Stromal cell of bone marrow (primary cell): ENCODE data around the gene NFIB.

Experiments
- DNase-seq: peaks from one replicate; pipeline ENCODE4 v3.0.0-alpha.2; 2012; ENCODE audit warnings: low read depth

Gene NFIB

DNA sequence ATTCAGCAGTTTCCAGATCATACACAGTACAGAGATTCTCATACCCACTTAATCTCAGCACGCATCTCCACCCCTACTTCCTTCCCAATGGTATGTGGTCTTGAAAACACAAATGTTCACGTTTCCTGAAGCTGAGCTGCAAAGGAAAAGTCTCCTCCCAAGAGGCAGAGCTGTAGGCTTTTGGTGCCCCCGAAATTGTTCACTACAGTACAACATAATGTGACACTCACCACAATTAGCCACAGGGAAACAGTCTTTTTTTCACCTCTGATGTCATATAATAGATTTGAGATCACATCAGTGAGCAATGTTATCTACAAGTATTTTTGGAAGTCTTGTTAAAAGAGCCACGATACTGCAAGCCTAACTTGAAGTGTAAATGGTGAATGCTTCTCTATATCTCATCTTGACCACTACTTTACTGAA is 40.2 kb downstream of the NFIB start:
- no peak for DNase-seq

DNA sequence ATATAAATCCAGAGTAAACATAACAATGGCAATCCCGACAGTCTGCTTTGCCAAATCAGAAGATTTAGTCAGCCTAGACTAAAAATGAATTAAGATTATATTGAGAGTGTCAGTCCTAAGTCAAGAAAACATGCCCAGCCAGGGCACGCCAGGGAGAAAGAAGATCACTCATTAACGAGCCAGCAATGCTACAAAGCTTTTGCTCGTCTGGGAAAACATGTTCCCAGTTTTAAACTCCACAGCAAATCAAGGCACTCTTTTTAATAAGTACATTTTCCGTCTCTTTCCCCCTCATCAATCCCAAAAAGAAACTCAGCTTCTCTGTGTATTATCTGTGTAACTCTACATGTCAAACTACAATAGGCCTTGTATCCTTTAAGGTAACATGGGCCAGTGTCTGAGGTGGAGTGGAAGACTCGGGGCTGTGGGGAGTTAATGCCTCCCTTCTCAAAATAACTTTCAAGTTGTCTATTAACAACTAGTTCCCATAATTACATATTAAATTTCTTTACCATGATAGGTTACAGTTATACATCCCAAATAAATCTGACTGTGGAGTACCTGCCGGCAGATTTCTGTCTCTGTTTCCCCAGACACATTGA is 40.9 kb downstream of the NFIB start:
- no peak for DNase-seq

GRCh38 chr9:14271093-14271673 is 42.8 kb downstream of the NFIB start:
- no peak for DNase-seq

- DNase-seq, result no peak
Observed at GRCh38 chr9:14270358-14271092, 43.4 kb downstream of the NFIB start.

DNA sequence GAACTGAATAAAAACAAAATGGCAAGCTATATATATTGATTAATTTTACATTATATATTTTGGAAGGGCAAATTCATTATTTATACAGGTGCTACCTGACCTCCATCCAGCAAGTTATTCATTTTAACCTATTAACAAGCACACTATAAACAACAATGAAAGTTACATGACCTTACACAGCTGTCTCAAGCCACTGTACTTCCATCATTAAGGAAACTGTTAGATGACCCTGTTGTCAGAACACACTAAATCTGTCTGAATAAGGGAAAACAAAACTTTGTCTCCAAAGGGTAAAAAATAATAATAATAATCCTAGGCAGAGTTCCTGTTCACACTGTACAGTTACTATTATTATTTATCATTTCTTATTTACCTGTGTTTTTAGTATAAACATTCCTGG is 44.0 kb downstream of the NFIB start:
- DNase-seq, result no peak

- no peak for DNase-seq
Observed at GRCh38 chr9:14263707-14264483, 50.0 kb downstream of the NFIB start.

GRCh38 chr9:14262827-14263226 is 51.1 kb downstream of the NFIB start:
- no peak for DNase-seq

DNA sequence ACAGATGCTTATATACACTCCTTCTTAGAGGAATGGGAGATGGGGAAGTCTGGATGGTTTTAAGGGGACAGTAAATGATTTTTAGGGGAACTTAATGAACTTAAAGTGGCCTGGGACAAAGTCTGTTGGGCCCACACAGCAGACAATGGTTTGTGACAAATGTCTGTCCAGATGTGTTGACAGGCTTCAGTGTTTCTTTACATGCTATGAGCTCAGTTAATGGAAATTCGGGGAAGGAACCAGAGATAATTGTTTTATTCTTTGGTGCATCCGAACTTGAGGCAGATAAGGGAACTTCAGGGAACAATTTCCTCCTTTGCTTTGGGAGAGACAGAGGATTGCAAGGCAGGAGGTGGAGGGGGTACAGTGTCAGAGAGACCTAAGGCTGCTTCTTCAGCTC is 52.3 kb downstream of the NFIB start:
- DNase-seq, result no peak

- DNase-seq, result no peak
Observed at GRCh38 chr9:14260101-14260500, 53.8 kb downstream of the NFIB start.

- no peak for DNase-seq
Observed at GRCh38 chr9:14258660-14259239, 55.2 kb downstream of the NFIB start.

DNA sequence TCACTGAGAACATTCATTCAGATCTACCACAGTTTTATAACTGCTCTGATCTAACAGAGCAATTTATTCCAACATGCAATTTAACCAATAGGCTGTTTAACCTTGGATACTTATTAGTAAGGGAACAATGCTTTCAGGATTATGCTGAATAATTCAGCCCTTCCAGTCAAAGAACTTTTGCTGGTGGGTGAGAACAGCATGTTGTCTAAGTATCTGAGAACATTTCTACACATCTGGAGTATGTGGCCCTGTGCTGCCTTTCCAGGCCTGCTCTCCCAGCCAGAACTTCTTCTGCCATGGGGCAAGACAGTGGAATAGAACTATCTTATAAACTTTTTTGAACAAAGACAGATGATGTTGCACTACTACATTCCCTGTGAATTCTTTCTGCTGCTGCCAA is 55.8 kb downstream of the NFIB start:
- no peak for DNase-seq

DNA sequence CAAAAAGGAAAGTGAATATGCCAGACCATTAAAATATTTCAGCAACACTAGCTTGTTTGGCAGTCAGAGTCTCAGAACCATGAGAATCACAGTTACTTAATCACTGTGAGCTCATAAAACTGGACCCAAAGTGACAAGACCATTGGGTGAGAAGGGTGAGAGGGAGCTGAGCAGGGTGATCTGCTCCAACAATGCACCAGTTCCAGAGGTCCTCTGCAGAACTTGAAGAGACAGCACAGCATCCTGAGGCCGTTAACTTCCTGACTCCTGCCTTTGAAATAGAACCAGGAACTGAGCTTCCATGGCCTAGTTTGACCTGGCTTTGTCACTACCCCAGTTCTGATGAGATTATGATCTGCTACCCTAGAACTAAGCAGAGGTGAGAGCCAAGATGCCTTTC is 57.4 kb downstream of the NFIB start:
- DNase-seq, result no peak

- peak; percentile 64 for DNase-seq
Observed at GRCh38 chr9:14251154-14252071, 62.5 kb downstream of the NFIB start.

- no peak for DNase-seq
Observed at GRCh38 chr9:14250794-14251153, 63.2 kb downstream of the NFIB start.

DNA sequence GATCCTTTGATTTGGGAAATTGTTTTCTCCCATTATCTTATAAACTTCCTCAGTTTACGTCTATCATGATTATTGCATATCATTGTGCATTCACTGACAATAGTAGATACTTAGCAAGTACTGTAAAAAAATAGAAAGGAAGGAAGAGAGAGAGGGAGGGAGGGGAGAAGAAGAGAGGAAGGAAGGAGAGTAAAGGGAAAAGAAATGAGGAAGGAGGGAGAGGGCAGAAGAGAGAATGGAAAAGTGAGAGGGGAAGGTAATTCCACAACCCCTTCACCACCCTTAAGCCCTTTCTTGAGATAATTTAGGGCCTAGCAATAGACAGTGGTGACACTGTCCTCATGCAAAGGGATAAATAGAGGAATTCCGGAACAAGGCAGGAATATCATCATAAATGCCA is 64.4 kb downstream of the NFIB start:
- no peak for DNase-seq

- DNase-seq, result no peak
Observed at GRCh38 chr9:14248149-14248548, 65.8 kb downstream of the NFIB start.

GRCh38 chr9:14247577-14247976 is 66.4 kb downstream of the NFIB start:
- no peak for DNase-seq

- no peak for DNase-seq
Observed at GRCh38 chr9:14246951-14247350, 67.0 kb downstream of the NFIB start.

GRCh38 chr9:14245901-14246525 is 67.9 kb downstream of the NFIB start:
- DNase-seq, result no peak

DNA sequence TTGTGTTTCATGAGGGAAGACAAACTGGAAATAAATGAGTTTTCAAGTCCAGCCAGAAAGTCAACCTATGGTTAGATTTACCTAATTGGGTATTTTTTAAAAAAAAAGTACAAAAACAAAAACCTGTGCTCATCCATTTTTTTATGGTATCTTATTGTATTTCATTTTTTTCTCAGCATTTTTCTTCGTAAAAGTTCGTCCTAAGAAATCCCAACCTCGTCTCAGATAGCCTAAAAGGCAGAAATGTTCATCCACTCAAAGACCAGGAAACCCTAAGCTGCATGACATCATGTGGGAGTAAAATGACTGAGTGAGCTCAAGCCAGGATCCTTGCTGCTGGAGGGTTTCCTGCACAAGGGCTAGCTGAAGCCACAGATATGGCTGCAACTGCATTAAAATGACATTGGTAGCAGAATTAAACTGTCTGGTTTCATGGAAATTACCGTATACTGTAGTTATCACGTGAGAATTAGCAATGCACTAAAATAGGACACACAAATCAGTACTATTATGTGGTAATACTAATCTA is 70.4 kb downstream of the NFIB start:
- DNase-seq, result no peak
